Stimulated activated CD4-positive, alpha-beta T cell treated with anti-CD3 and anti-CD28 coated beads, Interleukin-12 subunit alpha, Interleukin-12 subunit beta, amount 100 ng/mL, for 4 hours (primary cell): ENCODE results near the gene CORO1A.
"Not testable (repeated sequence)": the region's sequence is repeated elsewhere in the genome, so short reads cannot be mapped to it uniquely, and the experiment has no call there.

ENCODE experiments used
- DNase-seq: peaks from one replicate; pipeline ENCODE4 v3.0.0-alpha.2; 2020

Gene CORO1A

DNA sequence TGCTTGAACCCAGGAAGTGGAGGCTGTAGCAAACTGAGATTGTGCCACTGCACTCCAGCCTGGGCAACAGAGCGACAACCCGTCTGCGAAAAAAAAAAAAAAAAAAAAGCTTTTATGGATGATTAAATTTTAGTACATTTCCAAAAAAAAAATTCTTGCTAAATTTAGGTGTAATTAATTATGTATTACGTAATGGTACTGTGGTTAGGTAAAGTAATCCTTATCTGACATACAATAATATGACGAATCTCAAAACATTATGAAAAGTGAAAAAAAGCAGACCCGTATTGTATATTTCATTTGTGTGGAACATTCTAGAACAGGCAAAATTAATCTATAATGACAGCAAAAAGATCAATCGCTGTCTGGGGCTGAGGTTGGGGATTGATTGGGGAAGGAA, 10.3 kb upstream of the CORO1A start:
- DNase-seq = no peak

DNA sequence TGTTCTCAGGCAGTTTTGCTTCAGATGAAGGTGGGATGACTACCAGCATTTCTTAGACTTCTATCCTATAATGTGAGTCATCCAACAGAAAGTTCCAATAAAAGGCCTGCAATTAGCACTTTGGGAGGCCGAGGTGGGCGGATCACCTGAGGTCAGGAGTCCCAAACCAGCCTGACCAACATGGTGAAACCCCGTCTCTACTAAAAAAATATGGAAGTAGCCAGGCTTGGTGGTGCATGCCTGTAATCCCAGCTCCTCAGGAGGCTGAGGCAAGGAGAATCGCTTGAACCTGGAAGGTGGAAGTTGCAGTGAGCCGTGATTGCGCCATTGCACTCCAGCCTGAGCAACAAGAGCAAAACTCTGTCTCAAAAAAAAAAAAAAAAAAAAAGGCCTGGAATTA, 6.5 kb upstream of the CORO1A start:
- not testable (repeated sequence) for DNase-seq

DNA sequence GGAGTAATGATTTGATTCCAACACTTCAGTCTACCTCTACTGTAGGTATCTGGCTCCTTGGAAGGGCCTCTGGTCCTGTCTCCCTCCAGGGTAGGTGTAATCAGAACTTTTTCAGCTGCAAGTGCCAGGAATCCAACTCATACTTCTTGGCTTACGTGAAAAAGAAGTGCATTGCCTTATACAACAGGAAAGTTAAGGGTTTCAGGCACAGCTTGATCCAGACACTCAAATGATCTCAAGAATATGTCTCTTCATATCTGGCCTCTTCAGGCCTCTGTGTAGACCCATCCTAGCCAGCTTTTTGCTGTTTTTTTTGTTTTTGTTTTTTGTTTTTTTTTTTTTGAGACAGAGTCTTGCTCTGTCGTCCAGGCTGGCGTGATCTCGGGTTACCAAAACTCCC, 4.2 kb upstream of the CORO1A start:
- DNase-seq = no peak

DNA sequence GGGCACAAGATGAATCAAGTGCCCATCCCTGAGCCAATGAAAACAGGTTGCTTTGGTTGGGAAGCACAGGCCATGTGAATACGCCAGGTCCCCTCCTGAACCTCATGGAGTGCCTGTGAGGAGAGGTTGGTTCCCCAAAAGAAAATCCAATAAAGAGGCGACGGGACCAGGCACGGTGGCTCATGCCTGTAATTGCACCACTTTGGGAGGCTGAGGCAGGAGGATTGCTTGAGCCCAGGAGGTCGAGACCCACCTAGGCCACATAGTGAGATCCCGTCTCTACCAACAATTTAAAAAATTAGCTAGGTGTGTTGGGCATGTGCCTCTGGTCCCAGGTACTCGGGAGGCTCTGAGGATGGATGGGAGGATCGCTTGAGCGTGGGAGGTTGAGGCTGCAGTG, 3.5 kb upstream of the CORO1A start:
- no peak for DNase-seq

DNA sequence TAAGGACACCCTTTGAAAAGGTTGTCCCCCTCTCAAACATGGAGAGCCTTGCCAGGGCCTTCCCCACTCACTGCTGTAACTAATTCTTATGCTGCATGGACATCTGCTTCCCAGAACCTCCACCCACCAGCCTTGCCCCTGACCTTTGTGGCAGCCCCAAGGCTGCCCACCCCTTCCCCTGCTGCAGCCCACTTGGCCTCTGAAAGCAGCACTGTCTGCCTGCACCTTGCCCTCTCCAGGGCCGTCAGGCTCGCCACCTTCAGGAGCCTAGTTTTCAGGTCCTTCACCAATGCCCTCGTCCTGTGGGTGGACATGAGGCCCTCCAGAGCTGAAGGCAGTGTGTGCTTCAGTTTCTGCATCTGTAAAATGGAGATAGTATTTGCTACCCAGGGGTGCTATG, 2.7 kb upstream of the CORO1A start:
- no peak for DNase-seq

DNA sequence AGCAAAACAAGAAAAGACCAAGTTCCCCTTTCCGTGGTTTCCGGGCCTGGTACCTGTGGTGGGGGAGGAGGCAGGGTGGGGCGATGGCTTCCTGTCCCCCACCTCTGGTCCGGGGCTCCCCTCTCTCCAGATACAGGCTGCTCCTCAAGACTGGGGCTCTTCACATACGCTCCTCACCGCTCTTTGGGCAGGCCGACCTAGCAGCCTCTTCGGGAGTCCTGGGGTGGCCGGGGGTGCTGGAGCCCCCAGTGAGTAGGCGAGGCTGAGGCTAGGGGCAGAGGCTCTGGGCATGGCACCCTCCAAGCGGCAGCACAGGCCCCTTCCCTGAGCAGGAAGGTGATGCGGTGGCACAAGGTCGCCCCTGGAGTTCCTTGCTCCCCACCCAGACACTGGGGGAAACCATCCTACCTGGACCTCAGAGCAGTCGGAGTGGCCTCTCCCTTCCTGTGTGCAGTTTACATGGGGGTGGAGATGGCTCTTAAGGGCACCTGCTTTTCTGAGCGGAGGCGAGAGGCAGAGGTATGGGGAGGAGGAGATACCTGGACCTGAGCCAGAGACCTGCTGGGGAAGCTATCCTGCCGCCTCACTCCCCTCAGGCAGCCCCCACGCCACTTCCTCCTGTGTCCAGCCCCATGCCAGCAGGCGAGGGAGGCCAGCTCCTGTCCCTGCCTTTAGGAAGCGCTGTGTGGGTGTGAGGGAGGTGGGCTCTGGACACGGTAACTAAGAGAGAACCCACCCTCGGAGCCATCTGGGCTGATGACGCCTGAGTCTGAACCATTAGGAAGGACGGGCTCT, 891 bp downstream of the CORO1A start:
- DNase-seq = peak; percentile 49

GRCh38 chr16:30184891-30185682, 1.7 kb downstream of the CORO1A start:
- DNase-seq = peak; percentile 29

GRCh38 chr16:30185683-30186421, 2.5 kb downstream of the CORO1A start:
- peak; percentile 70 for DNase-seq

DNA sequence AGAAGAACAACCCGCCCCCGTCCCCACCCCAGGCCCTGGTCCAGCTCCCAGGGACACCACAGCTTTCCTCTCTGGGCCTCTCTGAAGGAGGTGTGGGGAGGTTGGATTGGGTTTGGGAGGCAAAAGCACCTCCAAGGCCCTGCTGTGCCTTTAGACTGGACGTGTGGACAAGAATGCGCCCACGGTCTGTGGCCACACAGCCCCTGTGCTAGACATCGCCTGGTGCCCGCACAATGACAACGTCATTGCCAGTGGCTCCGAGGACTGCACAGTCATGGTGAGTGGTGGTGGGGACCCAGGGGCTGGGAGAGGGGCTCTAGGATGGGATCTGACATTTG, 3.0 kb downstream of the CORO1A start:
- no peak for DNase-seq

GRCh38 chr16:30186782-30187555, 3.6 kb downstream of the CORO1A start:
- DNase-seq = peak; percentile 91

DNA sequence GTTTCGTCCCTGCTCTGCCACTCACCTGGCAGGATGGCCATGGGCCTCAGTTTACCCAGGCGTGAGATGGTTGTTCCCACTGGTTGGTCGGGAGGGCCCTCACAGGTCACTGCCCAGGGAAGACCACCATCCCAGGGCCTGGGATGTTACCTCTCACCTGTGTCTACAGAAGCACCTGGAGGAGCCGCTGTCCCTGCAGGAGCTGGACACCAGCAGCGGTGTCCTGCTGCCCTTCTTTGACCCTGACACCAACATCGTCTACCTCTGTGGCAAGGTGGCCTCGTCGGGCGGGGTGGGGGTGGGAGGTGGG, 4.1 kb downstream of the CORO1A start:
- DNase-seq = no peak

GRCh38 chr16:30187971-30188561, 4.7 kb downstream of the CORO1A start:
- peak; percentile 14 for DNase-seq

DNA sequence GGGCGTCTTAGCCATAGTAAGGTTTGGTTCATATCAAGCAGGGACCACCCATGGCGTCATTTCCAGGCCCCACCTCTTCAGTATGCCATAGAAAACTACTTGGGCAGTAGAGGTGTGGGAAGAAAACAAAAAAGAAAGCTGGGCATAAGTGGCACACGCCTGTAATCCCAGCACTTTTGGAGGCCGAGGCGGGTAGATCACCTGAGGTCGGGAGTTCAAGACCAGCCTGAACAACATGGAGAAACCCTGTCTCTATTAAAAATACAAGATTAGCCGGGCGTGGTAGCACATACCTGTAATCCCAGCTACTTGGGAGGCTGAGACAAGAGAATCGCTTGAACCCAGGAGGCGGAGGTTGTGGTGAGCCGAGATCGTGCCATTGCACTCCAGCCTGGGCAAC, 7.8 kb downstream of the CORO1A start:
- not testable (repeated sequence) for DNase-seq

GRCh38 chr16:30193098-30193497, 9.7 kb downstream of the CORO1A start:
- DNase-seq = not testable (repeated sequence)

DNA sequence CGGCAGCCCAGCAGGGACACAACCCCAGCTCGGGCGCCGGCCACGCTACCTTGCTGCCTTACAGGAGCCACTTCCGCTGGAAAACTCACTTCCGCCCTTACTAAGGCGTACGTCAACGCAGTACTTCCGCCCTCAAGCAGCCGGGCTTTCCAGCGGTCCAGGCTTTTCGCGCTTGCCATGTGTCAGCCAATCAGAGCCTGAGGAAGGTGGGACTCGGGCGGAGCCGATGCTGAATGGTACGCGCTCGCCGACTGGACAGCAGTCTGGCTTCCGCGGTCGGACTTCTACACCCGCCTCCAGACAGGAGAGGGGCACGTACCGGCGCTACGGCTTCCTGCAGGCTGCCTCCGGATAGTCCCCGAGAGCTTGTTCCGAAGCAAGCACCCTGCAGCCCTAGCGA, 10.2 kb downstream of the CORO1A start, which contains the start of the genes BOLA2B and SLX1A:
Gene BOLA2B, minus strand, starts transcription at position 52 of the 400 bp plus-strand sequence. CDS start 71 bp downstream, outside the sequence.
Gene SLX1A, plus strand, starts transcription at position 261 of the 400 bp plus-strand sequence. CDS start 210 bp downstream, outside the sequence.
- DNase-seq = not testable (repeated sequence)

GRCh38 chr16:30194172-30194925, 10.9 kb downstream of the CORO1A start:
- not testable (repeated sequence) for DNase-seq

DNA sequence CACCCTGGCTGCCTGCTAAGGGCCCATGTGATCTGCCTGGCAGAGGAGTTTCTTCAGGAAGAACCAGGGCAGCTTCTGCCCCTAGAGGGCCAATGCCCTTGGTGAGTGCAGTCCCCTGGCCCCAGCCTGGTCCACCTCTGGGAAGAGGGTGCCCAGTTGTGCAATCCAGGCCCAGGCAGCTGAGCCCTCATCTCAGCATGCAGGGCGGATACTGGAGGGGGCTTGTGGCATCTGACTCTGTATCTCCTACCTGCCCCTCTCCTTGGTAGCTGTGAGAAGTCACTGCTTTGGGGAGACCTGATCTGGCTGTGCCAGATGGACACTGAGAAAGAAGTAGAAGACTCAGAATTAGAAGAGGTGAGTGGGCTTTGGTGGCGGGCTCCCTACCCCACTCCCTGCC, 13.6 kb downstream of the CORO1A start:
- not testable (repeated sequence) for DNase-seq

DNA sequence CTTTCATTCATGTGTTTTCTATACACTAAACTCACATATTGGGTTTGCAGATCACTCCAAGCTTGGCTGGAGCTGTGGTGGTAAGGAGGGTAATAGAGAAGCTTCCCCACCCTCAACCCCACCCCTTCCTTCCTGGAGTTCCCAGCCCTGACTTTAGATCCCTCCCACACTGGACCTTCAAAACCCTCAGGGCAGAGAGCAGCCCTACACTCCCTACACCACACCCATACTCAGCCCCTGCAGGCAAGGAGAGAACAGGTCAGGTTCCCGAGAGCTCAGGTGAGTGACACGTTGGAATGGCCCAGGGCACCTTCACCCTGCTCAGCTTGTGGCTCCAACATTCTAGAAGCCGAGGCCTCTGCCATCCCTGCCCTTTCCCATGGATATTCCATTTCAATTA, 15.6 kb downstream of the CORO1A start, which contains the start of gene SULT1A3:
Gene SULT1A3, plus strand, starts transcription at position 207 of the 400 bp plus-strand sequence. CDS start 1,474 bp downstream, outside the sequence.
- not testable (repeated sequence) for DNase-seq

- DNase-seq = not testable (repeated sequence)
These were observed 16.4 kb downstream of the CORO1A start for GRCh38 chr16:30199608-30200343.

GRCh38 chr16:30205541-30206236, 22.3 kb downstream of the CORO1A start:
- DNase-seq = not testable (repeated sequence)
